PFSK-1 (cell line): ENCODE results near the gene PPFIA1.

Experiments used
- POLR2AphosphoS5 ChIP-seq: IDR thresholded peaks from 2 replicates; pipeline ENCODE4 v1.6.1; 2012; ENCODE audit warnings: low read depth, mild to moderate bottlenecking, control low read depth, low read length, moderate library complexity
- TAF1 ChIP-seq: IDR thresholded peaks from 2 replicates; pipeline ENCODE4 v1.6.1; 2012; ENCODE audit warnings: low read length, control low read depth, borderline replicate concordance; ENCODE audit not compliant: insufficient read depth
- TF ChIP-seq, protein P1 (sequence below), 2 experiments: IDR thresholded peaks; 2 replicates each; pipeline versions ENCODE4 v1.6.1 to v1.8.0; 2011 to 2012; ENCODE audit warnings: low read depth in 2 of 2, low read length in 2 of 2, control low read depth in 1 of 2, inconsistent platforms in 1 of 2, mild to moderate bottlenecking in 1 of 2, moderate library complexity in 1 of 2; ENCODE audit not compliant: insufficient read depth in 1 of 2

DNA sequence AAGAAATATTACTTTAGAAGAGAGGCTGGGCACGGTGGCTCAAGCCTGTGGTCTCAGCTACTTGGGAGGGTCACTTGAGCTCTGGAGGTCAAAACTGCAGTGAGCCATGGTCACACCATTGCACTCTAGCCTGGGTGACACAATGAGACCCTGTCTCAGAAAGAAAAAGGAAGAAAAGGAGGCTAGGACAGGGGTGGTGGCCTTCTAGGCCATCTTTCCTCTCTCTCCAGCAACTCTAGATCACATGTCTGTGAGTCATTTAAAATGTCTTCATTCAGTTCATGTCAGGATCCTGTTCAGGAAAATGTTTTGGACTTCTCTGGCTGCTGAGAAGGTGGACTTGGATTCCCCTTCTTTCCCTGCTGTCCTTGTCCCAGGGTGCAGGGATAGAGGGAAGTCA is 53.3 kb downstream of the PPFIA1 start:
- TF ChIP-seq POLR2AphosphoS5, result no peak
- TF ChIP-seq TAF1, result no peak
- TF ChIP-seq, protein P1, sequence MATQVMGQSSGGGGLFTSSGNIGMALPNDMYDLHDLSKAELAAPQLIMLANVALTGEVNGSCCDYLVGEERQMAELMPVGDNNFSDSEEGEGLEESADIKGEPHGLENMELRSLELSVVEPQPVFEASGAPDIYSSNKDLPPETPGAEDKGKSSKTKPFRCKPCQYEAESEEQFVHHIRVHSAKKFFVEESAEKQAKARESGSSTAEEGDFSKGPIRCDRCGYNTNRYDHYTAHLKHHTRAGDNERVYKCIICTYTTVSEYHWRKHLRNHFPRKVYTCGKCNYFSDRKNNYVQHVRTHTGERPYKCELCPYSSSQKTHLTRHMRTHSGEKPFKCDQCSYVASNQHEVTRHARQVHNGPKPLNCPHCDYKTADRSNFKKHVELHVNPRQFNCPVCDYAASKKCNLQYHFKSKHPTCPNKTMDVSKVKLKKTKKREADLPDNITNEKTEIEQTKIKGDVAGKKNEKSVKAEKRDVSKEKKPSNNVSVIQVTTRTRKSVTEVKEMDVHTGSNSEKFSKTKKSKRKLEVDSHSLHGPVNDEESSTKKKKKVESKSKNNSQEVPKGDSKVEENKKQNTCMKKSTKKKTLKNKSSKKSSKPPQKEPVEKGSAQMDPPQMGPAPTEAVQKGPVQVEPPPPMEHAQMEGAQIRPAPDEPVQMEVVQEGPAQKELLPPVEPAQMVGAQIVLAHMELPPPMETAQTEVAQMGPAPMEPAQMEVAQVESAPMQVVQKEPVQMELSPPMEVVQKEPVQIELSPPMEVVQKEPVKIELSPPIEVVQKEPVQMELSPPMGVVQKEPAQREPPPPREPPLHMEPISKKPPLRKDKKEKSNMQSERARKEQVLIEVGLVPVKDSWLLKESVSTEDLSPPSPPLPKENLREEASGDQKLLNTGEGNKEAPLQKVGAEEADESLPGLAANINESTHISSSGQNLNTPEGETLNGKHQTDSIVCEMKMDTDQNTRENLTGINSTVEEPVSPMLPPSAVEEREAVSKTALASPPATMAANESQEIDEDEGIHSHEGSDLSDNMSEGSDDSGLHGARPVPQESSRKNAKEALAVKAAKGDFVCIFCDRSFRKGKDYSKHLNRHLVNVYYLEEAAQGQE (IDR thresholded peaks at IDR 0.05; ENCODE audit: insufficient read depth in 1 of 2, low read depth in 2 of 2, low read length in 2 of 2), result no peak
